ENCODE measurements around the gene COL4A6. TPM values are rescaled to one million over a fixed set of nuclear protein-coding genes. Genes with fewer than 3 reads are reported as not detected.

Gene COL4A6
- total and polyA plus RNA-seq, 2 of the 8 experiments (the other 6 are each of a cell fraction or from before 2014, with no cell fraction given): 5.9 to 11.8 TPM

DNA sequence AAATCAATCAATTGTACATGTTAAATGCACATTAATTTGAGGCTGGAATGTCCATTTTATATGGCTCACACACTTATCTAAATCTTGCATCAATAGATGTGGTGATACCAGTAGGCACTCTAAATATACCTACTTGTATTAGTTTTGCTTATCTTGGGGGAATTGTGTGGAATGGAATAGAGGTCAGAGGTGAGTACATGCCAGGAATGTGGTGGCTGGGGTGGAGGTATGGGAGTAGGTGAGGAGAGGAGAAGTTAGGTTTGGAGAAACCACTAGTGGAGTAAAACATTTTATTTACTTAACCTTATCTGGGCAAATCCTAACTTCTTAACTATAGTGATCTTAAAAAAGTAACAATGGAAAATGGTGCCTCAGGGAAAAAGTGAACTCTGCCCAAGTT lies 183.6 kb downstream of the COL4A6 start:
- H4K91ac ChIP-seq (replicated peaks; ENCODE audit: insufficient read length, low read length): no peak overlapping the region
- H2BK20ac ChIP-seq (ENCODE audit: low read length): no peak overlapping the region
- TF ChIP-seq HDAC6 (IDR thresholded peaks at IDR 0.05; ENCODE audit: low read depth, low read length) (no peak), EZH2 (IDR thresholded peaks at IDR 0.05; ENCODE audit: low read depth, low read length, severe bottlenecking) (no peak), JUN (IDR thresholded peaks at IDR 0.05; ENCODE audit: low read depth, low read length) (no peak), CEBPB (IDR thresholded peaks at IDR 0.05; ENCODE audit: low read depth, low read length) (no peak), CBX8 (IDR thresholded peaks at IDR 0.05; ENCODE audit: borderline replicate concordance, low read depth, low read length) (no peak), ASH2L (IDR thresholded peaks at IDR 0.05; ENCODE audit: low read length) (no peak), SP2 (IDR thresholded peaks at IDR 0.05; ENCODE audit: low read length) (no peak)
- H3K4me3 ChIP-seq (ENCODE audit: extremely low read depth in 1 of 4, insufficient read depth in 2 of 4, low read depth in 3 of 4, low read length in 4 of 4): no peak overlapping the region
- POLR2A ChIA-PET (ENCODE audit: partially characterized antibody): no interaction called here
- no peak overlapping the region for H3K4me2 ChIP-seq (ENCODE audit: insufficient read depth in 1 of 2, low read depth in 2 of 2, low read length in 2 of 2)
- no peak overlapping the region for H3K18ac ChIP-seq (ENCODE audit: extremely low read depth, low read length)
- H2BK120ac ChIP-seq (replicated peaks; ENCODE audit: low read depth, low read length): no peak overlapping the region
- H3K27me3 ChIP-seq (replicated peaks in 1 of 4; ENCODE audit: control insufficient read depth in 3 of 4, extremely low read depth in 1 of 4, insufficient read depth in 3 of 4, low read length in 3 of 4): no peaks in the 10 kb centered on the region
- H3K4me1 ChIP-seq (replicated peaks in 1 of 4; ENCODE audit: control insufficient read depth in 3 of 4, insufficient read depth in 4 of 4, low read length in 3 of 4): no peaks in the 10 kb centered on the region
- H3K4ac ChIP-seq (replicated peaks; ENCODE audit: insufficient read length, low read depth, low read length): no peak overlapping the region
- no peaks in the 10 kb centered on the region for H4K20me1 ChIP-seq (replicated peaks in 1 of 2; ENCODE audit: control insufficient read depth in 1 of 2, insufficient read depth in 2 of 2, low read length in 2 of 2)
- H3K79me2 ChIP-seq (ENCODE audit: control insufficient read depth in 1 of 2, insufficient read depth in 2 of 2, low read length in 2 of 2): no peaks in the 10 kb centered on the region
- no peak for FAIRE-seq
- H3K79me1 ChIP-seq (ENCODE audit: low read depth, low read length): no peaks in the 10 kb centered on the region
- H3K36me3 ChIP-seq (ENCODE audit: control insufficient read depth in 2 of 4, insufficient read depth in 4 of 4, low read length in 3 of 4): no peaks in the 10 kb centered on the region
- no peak overlapping the region for H2BK5ac ChIP-seq (ENCODE audit: low read depth, low read length)
- H2BK12ac ChIP-seq (ENCODE audit: low read depth, low read length): no peak overlapping the region
- H2AFZ ChIP-seq (ENCODE audit: low read length): no peak overlapping the region
- no peak overlapping the region for H3K14ac ChIP-seq (ENCODE audit: insufficient read length)
- CTCF ChIA-PET (ENCODE audit: partially characterized antibody): no interaction called here
- no peak overlapping the region for H3K27ac ChIP-seq (ENCODE audit: low read depth, low read length)
- H3K9ac ChIP-seq (replicated peaks in 1 of 4; ENCODE audit: extremely low read depth in 1 of 4, low read depth in 3 of 4, low read length in 3 of 4): no peak overlapping the region
- no peak for DNase-seq (ENCODE audit: low read depth in 1 of 2, low spot score in 2 of 2)
- H2BK15ac ChIP-seq (ENCODE audit: low read length): no peak overlapping the region
- H3K23me2 ChIP-seq (ENCODE audit: low read depth, low read length): no peaks in the 10 kb centered on the region
- H3K56ac ChIP-seq (replicated peaks; ENCODE audit: insufficient read length, low read depth, low read length): no peak overlapping the region
- no peak overlapping the region for H3K23ac ChIP-seq (ENCODE audit: insufficient read length)
- no peak overlapping the region for H2AK5ac ChIP-seq (ENCODE audit: low read depth, low read length)
- no peak overlapping the region for H4K5ac ChIP-seq (ENCODE audit: insufficient read length, low read depth, low read length)
- H3K9me3 ChIP-seq (ENCODE audit: insufficient read depth in 2 of 2, low read depth in 1 of 2, low read length in 1 of 2): no peaks in the 10 kb centered on the region
- no peak overlapping the region for H4K8ac ChIP-seq (ENCODE audit: extremely low read depth, insufficient read depth, low read length)

Data from H1 (cell line).